GM23338 (cell line): ENCODE measurements around the gene MYOCD. TPM values are rescaled to one million over a fixed set of nuclear protein-coding genes. Genes with fewer than 3 reads are reported as not detected.

ENCODE experiments used
- ATAC-seq: fragments of 200-7000 bp; cut with Tn5 transposase; 3 replicates; pipeline ENCODE4 v1.9.1; 2020
- DNase-seq: peaks from one replicate; pipeline ENCODE4 v3.0.0-alpha.2; 2015; ENCODE audit warnings: low spot score
- H2AFZ ChIP-seq: fragments of 200-600 bp; sonication (generic); 2 replicates; pipeline ENCODE4 v1.8.0; 2016; ENCODE audit warnings: antibody characterized with exemption, mild to moderate bottlenecking, moderate library complexity
- H3F3A ChIP-seq: fragments of 200-600 bp; sonication (generic); replicated peaks from 2 replicates; pipeline ENCODE4 v1.8.0; 2017; ENCODE audit warnings: antibody characterized with exemption, mixed run types, low read depth
- H3K27ac ChIP-seq: fragments of 200-600 bp; sonication (generic); 2 replicates; pipeline ENCODE4 v1.6.1; 2016; ENCODE audit warnings: low read depth
- H3K27me3 ChIP-seq: fragments of 200-600 bp; sonication (generic); 2 replicates; pipeline ENCODE4 v1.8.0; 2016; ENCODE audit warnings: mild to moderate bottlenecking, mixed run types, moderate library complexity; ENCODE audit not compliant: insufficient read depth
- H3K36me3 ChIP-seq: fragments of 200-600 bp; sonication (generic); 2 replicates; pipeline ENCODE4 v1.8.0; 2016; ENCODE audit warnings: mild to moderate bottlenecking; ENCODE audit not compliant: insufficient read depth
- H3K4me1 ChIP-seq: fragments of 200-600 bp; sonication (generic); 2 replicates; pipeline ENCODE4 v1.8.0; 2016; ENCODE audit warnings: mild to moderate bottlenecking, moderate library complexity; ENCODE audit not compliant: insufficient read depth
- H3K4me2 ChIP-seq: fragments of 200-600 bp; sonication (generic); 2 replicates; pipeline ENCODE4 v1.7.1; 2017; ENCODE audit warnings: mixed run types
- H3K4me3 ChIP-seq: fragments of 200-600 bp; sonication (generic); 2 replicates; pipeline ENCODE4 v1.6.1; 2016; ENCODE audit warnings: mixed run types
- H3K79me2 ChIP-seq: fragments of 200-600 bp; sonication (generic); replicated peaks from 2 replicates; pipeline ENCODE4 v1.8.0; 2017; ENCODE audit warnings: mild to moderate bottlenecking; ENCODE audit not compliant: insufficient read depth
- H3K9me2 ChIP-seq: fragments of 200-600 bp; sonication (generic); 2 replicates; pipeline ENCODE4 v1.8.0; 2017; ENCODE audit not compliant: insufficient read depth
- H4K20me1 ChIP-seq: fragments of 200-600 bp; sonication (generic); replicated peaks from 2 replicates; pipeline ENCODE4 v1.8.0; 2017; ENCODE audit warnings: mild to moderate bottlenecking; ENCODE audit not compliant: insufficient read depth
- H3K27ac Mint-ChIP-seq: 2 replicates; pipeline ENCODE4 v1.8.0; 2020; ENCODE audit warnings: inconsistent platforms, mild to moderate bottlenecking, moderate library complexity, mixed read lengths
- H3K27me3 Mint-ChIP-seq: 3 replicates; pipeline ENCODE4 v1.8.0; 2022; ENCODE audit warnings: low read depth, mild to moderate bottlenecking, moderate library complexity, mixed read lengths, inconsistent platforms; ENCODE audit not compliant: insufficient read depth, poor library complexity
- H3K36me3 Mint-ChIP-seq: 3 replicates; pipeline ENCODE4 v1.8.0; 2021; ENCODE audit warnings: low read depth, mild to moderate bottlenecking, inconsistent platforms, moderate library complexity, mixed read lengths
- H3K4me1 Mint-ChIP-seq: 3 replicates; pipeline ENCODE4 v1.8.0; 2020; ENCODE audit warnings: mild to moderate bottlenecking, inconsistent platforms, mixed read lengths
- H3K4me3 Mint-ChIP-seq: 3 replicates; pipeline ENCODE4 v1.8.0; 2021; ENCODE audit warnings: moderate library complexity, mild to moderate bottlenecking, inconsistent platforms, mixed read lengths
- H3K9me3 Mint-ChIP-seq: 3 replicates; pipeline ENCODE4 v1.8.0; 2020; ENCODE audit warnings: moderate library complexity, mild to moderate bottlenecking, inconsistent platforms, mixed read lengths
- CREB1 ChIP-seq: fragments of 250-450 bp; sonication (Bioruptor Pico); IDR thresholded peaks from 2 replicates; pipeline ENCODE4 v1.5.0; 2020; ENCODE audit warnings: low read depth, mild to moderate bottlenecking, moderate library complexity
- EZH2 ChIP-seq: fragments of 200-600 bp; sonication (generic); IDR thresholded peaks from one replicate; pipeline ENCODE4 v1.8.0; 2017; ENCODE audit warnings: antibody characterized with exemption, mild to moderate bottlenecking, low read depth; ENCODE audit not compliant: unreplicated experiment
- EZH2phosphoT487 ChIP-seq: fragments of 200-600 bp; sonication (generic); IDR thresholded peaks from one replicate; pipeline ENCODE4 v1.8.1; 2018; ENCODE audit warnings: antibody characterized with exemption; ENCODE audit not compliant: unreplicated experiment
- JUNB ChIP-seq: IDR thresholded peaks from one replicate; pipeline ENCODE4 v1.6.1; 2016; ENCODE audit warnings: antibody characterized with exemption; ENCODE audit not compliant: unreplicated experiment
- NANOG ChIP-seq: IDR thresholded peaks from 2 replicates; pipeline ENCODE4 v1.6.1; 2016; ENCODE audit warnings: antibody characterized with exemption, borderline replicate concordance
- POLR2AphosphoS5 ChIP-seq: IDR thresholded peaks from 2 replicates; pipeline ENCODE4 v1.6.1; 2016; ENCODE audit warnings: antibody characterized with exemption, low read depth
- STAT1 ChIP-seq: IDR thresholded peaks from one replicate; pipeline ENCODE4 v1.6.1; 2016; ENCODE audit warnings: antibody characterized with exemption; ENCODE audit not compliant: unreplicated experiment
- ZNF114 ChIP-seq: fragments of 250-450 bp; sonication (Bioruptor Pico); IDR thresholded peaks from 2 replicates; pipeline ENCODE4 v1.5.0; 2020; ENCODE audit warnings: mild to moderate bottlenecking, moderate library complexity
- ZNF331 ChIP-seq: fragments of 250-450 bp; sonication (Bioruptor Pico); IDR thresholded peaks from 2 replicates; pipeline ENCODE4 v1.5.0; 2020; ENCODE audit warnings: low read depth, mild to moderate bottlenecking, moderate library complexity
- polyA plus RNA-seq: library from polyadenylated mRNA; unstranded; fragments of >200 nt; fragmentation: Nextera tagmentation; extraction: Ambion mirVana; gene quantifications from 2 replicates; pipeline ENCODE4 v1.2.1, GENCODE V29; 2016
- total RNA-seq: library from RNA; depleted of rRNA; stranded (reverse); fragments of >200 nt; shearing (Covaris generic); gene quantifications from 2 replicates; pipeline ENCODE4 v1.2.3, GENCODE V29; 2014
- TF ChIP-seq, protein P1 (sequence below), 2 experiments: fragments of 200-600 bp in 1 of 2; sonication (generic) in 1 of 2; conservative IDR thresholded peaks; 2 replicates each; pipeline versions ENCODE4 v1.5.1 to v1.6.1; 2016 to 2017; ENCODE audit warnings: antibody characterized with exemption in 2 of 2, low read depth in 2 of 2, mild to moderate bottlenecking in 2 of 2, moderate library complexity in 1 of 2
- TF ChIP-seq, protein P2 (sequence below): fragments of 250-450 bp; sonication (Bioruptor Pico); IDR thresholded peaks from 2 replicates; pipeline ENCODE4 v1.5.0; 2020; ENCODE audit warnings: mild to moderate bottlenecking, moderate library complexity
- TF ChIP-seq, protein P3 (sequence below): IDR thresholded peaks from 2 replicates; pipeline ENCODE4 v1.6.1; 2016; ENCODE audit warnings: antibody characterized with exemption
- TF ChIP-seq, protein P4 (sequence below): IDR thresholded peaks from one replicate; pipeline ENCODE4 v1.6.1; 2018; ENCODE audit warnings: antibody characterized with exemption; ENCODE audit not compliant: unreplicated experiment

Gene MYOCD
- total and polyA plus RNA-seq, 2 experiments from 2014 or later: 0.80 to 2.4 TPM

DNA sequence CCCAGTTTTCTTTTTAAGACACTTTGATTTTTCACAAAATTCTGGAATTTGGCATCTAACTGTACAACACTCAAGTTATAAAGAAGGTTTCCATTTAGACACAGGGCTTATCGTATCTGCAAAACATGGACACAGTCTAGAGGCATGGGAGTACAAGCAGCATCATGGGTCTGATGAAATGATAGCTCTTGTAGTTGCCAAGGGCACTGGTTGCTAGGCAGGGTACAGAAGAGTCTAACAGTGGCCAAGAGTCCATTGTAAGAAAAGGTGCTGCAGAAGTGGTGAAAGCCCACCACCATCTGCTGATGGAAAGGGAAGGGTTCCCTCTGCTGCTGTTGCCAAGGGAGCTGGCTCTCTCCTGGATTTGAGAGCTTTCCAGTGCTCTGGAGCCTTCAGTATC, 20.8 kb downstream of the MYOCD start:
- H3K4me3 ChIP-seq: no peak overlapping the region
- no peaks in the 10 kb centered on the region for H3K79me2 ChIP-seq
- no peaks in the 10 kb centered on the region for H3K36me3 ChIP-seq
- no peaks in the 10 kb centered on the region for H3F3A ChIP-seq
- H3K27ac Mint-ChIP-seq: no peak overlapping the region
- no peaks in the 10 kb centered on the region for H3K9me2 ChIP-seq
- no peaks in the 10 kb centered on the region for H3K4me1 ChIP-seq
- TF ChIP-seq CREB1 (CRISPR knock-in tag) (no peak), NANOG (no peak), EZH2 (no peak), EZH2phosphoT487 (no peak), STAT1 (no peak), JUNB (no peak), POLR2AphosphoS5 (no peak), ZNF114 (CRISPR knock-in tag) (no peak), ZNF331 (CRISPR knock-in tag) (no peak)
- TF ChIP-seq, protein P1, sequence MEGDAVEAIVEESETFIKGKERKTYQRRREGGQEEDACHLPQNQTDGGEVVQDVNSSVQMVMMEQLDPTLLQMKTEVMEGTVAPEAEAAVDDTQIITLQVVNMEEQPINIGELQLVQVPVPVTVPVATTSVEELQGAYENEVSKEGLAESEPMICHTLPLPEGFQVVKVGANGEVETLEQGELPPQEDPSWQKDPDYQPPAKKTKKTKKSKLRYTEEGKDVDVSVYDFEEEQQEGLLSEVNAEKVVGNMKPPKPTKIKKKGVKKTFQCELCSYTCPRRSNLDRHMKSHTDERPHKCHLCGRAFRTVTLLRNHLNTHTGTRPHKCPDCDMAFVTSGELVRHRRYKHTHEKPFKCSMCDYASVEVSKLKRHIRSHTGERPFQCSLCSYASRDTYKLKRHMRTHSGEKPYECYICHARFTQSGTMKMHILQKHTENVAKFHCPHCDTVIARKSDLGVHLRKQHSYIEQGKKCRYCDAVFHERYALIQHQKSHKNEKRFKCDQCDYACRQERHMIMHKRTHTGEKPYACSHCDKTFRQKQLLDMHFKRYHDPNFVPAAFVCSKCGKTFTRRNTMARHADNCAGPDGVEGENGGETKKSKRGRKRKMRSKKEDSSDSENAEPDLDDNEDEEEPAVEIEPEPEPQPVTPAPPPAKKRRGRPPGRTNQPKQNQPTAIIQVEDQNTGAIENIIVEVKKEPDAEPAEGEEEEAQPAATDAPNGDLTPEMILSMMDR (conservative IDR thresholded peaks at IDR 0.05; ENCODE audit: low read depth in 2 of 2): no peak
- TF ChIP-seq, protein P2, sequence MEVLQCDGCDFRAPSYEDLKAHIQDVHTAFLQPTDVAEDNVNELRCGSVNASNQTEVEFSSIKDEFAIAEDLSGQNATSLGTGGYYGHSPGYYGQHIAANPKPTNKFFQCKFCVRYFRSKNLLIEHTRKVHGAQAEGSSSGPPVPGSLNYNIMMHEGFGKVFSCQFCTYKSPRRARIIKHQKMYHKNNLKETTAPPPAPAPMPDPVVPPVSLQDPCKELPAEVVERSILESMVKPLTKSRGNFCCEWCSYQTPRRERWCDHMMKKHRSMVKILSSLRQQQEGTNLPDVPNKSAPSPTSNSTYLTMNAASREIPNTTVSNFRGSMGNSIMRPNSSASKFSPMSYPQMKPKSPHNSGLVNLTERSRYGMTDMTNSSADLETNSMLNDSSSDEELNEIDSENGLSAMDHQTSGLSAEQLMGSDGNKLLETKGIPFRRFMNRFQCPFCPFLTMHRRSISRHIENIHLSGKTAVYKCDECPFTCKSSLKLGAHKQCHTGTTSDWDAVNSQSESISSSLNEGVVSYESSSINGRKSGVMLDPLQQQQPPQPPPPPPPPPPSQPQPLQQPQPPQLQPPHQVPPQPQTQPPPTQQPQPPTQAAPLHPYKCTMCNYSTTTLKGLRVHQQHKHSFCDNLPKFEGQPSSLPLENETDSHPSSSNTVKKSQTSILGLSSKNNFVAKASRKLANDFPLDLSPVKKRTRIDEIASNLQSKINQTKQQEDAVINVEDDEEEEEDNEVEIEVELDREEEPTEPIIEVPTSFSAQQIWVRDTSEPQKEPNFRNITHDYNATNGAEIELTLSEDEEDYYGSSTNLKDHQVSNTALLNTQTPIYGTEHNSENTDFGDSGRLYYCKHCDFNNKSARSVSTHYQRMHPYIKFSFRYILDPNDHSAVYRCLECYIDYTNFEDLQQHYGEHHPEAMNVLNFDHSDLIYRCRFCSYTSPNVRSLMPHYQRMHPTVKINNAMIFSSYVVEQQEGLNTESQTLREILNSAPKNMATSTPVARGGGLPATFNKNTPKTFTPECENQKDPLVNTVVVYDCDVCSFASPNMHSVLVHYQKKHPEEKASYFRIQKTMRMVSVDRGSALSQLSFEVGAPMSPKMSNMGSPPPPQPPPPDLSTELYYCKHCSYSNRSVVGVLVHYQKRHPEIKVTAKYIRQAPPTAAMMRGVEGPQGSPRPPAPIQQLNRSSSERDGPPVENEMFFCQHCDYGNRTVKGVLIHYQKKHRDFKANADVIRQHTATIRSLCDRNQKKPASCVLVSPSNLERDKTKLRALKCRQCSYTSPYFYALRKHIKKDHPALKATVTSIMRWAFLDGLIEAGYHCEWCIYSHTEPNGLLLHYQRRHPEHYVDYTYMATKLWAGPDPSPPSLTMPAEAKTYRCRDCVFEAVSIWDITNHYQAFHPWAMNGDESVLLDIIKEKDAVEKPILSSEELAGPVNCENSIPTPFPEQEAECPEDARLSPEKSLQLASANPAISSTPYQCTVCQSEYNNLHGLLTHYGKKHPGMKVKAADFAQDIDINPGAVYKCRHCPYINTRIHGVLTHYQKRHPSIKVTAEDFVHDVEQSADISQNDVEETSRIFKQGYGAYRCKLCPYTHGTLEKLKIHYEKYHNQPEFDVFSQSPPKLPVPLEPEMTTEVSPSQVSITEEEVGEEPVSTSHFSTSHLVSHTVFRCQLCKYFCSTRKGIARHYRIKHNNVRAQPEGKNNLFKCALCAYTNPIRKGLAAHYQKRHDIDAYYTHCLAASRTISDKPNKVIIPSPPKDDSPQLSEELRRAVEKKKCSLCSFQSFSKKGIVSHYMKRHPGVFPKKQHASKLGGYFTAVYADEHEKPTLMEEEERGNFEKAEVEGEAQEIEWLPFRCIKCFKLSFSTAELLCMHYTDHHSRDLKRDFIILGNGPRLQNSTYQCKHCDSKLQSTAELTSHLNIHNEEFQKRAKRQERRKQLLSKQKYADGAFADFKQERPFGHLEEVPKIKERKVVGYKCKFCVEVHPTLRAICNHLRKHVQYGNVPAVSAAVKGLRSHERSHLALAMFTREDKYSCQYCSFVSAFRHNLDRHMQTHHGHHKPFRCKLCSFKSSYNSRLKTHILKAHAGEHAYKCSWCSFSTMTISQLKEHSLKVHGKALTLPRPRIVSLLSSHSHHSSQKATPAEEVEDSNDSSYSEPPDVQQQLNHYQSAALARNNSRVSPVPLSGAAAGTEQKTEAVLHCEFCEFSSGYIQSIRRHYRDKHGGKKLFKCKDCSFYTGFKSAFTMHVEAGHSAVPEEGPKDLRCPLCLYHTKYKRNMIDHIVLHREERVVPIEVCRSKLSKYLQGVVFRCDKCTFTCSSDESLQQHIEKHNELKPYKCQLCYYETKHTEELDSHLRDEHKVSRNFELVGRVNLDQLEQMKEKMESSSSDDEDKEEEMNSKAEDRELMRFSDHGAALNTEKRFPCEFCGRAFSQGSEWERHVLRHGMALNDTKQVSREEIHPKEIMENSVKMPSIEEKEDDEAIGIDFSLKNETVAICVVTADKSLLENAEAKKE (CRISPR knock-in tag): no peak
- TF ChIP-seq, protein P3, sequence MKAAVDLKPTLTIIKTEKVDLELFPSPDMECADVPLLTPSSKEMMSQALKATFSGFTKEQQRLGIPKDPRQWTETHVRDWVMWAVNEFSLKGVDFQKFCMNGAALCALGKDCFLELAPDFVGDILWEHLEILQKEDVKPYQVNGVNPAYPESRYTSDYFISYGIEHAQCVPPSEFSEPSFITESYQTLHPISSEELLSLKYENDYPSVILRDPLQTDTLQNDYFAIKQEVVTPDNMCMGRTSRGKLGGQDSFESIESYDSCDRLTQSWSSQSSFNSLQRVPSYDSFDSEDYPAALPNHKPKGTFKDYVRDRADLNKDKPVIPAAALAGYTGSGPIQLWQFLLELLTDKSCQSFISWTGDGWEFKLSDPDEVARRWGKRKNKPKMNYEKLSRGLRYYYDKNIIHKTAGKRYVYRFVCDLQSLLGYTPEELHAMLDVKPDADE: no peak
- TF ChIP-seq, protein P4, sequence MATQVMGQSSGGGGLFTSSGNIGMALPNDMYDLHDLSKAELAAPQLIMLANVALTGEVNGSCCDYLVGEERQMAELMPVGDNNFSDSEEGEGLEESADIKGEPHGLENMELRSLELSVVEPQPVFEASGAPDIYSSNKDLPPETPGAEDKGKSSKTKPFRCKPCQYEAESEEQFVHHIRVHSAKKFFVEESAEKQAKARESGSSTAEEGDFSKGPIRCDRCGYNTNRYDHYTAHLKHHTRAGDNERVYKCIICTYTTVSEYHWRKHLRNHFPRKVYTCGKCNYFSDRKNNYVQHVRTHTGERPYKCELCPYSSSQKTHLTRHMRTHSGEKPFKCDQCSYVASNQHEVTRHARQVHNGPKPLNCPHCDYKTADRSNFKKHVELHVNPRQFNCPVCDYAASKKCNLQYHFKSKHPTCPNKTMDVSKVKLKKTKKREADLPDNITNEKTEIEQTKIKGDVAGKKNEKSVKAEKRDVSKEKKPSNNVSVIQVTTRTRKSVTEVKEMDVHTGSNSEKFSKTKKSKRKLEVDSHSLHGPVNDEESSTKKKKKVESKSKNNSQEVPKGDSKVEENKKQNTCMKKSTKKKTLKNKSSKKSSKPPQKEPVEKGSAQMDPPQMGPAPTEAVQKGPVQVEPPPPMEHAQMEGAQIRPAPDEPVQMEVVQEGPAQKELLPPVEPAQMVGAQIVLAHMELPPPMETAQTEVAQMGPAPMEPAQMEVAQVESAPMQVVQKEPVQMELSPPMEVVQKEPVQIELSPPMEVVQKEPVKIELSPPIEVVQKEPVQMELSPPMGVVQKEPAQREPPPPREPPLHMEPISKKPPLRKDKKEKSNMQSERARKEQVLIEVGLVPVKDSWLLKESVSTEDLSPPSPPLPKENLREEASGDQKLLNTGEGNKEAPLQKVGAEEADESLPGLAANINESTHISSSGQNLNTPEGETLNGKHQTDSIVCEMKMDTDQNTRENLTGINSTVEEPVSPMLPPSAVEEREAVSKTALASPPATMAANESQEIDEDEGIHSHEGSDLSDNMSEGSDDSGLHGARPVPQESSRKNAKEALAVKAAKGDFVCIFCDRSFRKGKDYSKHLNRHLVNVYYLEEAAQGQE: no peak
- no peaks in the 10 kb centered on the region for H3K4me1 Mint-ChIP-seq
- no peak overlapping the region for H2AFZ ChIP-seq
- H3K4me2 ChIP-seq: no peak overlapping the region
- no peaks in the 10 kb centered on the region for H3K27me3 Mint-ChIP-seq
- no peaks in the 10 kb centered on the region for H3K36me3 Mint-ChIP-seq
- DNase-seq: no peak
- ATAC-seq: no peak
- H3K27me3 ChIP-seq: no peaks in the 10 kb centered on the region
- no peaks in the 10 kb centered on the region for H3K9me3 Mint-ChIP-seq
- H4K20me1 ChIP-seq: no peaks in the 10 kb centered on the region
- no peak overlapping the region for H3K27ac ChIP-seq
- no peak overlapping the region for H3K4me3 Mint-ChIP-seq
